GM10847 (cell line): ENCODE measurements around the gene PLEKHA6.

Experiments used
- POLR2A ChIP-seq: IDR thresholded peaks from 2 replicates; pipeline ENCODE4 v1.6.1; 2011; ENCODE audit not compliant: insufficient read length; ENCODE audit errors: extremely low read depth

The PLEKHA6 gene

DNA sequence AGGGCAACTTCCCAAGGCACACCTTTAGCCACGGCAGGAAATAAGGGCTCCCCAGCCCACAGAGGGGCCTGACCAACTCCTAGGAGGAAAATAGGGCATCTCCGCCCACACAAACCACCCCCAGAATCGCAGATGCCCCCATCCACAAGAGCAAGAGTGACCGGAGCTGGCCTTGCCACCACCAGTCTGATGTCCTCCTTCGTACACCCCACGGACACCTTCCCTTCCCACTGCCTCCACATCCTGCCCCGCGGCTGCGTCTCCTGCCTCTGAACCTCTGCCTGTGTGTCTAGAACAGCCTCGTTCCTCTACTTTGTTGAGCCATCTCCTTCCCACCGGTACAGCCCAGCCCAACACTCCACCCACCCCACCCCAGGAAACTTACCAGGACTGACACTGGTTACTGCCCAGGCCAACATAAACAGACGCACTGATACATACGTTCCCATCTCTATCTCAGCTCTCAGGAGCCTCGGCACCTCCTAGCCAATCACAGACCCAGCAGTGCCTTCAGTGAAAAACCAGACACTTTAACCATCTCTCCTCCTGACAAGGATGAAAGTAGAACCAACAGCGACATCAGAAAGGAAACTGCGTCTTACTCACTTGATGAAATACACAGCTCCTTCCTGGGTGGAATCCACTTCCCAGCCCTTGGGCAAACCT lies 7.6 kb upstream of the PLEKHA6 start:
- TF ChIP-seq POLR2A = no peak

DNA sequence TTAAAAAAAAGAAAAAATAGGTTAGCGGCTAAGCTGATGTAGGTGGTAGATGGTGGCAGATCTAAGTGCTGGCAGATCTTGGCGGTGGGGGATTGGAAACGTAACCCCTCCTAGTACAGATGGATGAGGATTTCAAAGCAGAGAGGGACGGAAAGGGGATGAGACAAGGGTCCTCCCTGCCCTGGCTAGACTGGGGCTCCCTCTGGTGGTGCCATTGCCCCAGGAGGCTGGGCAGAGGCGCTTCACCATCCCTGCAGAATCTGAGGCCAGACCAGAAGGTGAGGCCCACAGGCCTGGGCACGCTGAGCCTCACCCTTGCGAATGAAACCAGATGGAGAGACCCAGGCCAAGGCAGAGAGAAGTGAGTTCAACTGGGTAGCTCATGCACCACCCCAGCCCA lies 7.0 kb upstream of the PLEKHA6 start:
- TF ChIP-seq POLR2A = no peak

DNA sequence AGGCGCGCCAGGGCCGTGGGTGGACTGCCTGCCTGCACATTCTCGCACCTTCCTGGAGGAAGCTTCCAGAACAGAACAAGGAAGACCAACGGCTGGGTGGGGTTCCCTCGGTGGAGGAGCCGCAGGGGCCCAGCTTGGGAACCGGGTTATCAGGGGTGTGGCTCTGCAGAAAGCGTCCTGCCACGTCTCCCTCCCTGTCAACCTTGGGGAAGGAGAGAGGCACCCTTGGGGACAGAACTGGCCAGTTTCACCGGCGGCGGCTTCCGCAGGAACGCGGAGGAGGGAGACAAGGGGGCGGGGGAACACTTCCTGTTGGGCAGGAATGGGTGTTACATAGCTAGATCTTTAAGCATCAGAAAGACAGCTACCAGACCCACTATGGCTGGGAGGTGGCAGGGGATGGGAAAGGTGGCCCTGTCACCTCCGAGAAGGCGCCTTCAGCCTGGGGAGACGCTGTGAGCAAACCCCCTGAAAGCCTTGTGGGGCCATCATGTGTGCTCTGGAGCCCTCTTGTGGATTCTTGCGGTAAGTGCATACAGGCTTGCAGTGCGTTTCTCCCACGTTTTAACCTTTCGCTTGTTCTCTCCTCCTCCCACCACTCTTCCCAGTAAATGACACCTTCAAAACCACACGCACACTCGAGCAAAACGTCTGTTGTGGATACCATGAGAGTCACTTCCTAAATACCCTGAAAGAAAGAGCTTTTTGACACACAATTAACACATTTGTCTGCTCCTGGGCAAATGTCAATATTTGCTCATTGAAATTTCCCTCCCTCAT lies 3.8 kb upstream of the PLEKHA6 start:
- TF ChIP-seq POLR2A = no peak

DNA sequence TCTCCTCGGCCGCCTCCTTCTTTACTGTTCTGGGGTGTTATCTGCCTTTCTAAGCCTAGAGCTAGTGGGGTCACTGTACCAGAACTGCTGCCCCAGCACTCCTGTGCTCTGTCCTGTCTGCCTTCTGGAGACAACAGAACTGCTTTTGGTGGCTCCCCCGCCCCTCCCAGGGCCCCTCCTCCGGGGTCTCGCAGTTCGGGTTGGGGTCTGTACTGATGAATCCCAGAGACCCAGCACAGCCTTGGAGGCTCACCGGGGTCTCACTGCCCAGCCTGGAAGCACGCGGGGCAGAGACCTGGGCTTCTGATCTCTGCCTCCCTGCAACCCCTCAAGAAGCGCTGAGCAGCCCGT lies 3.2 kb upstream of the PLEKHA6 start:
- TF ChIP-seq POLR2A = no peak

DNA sequence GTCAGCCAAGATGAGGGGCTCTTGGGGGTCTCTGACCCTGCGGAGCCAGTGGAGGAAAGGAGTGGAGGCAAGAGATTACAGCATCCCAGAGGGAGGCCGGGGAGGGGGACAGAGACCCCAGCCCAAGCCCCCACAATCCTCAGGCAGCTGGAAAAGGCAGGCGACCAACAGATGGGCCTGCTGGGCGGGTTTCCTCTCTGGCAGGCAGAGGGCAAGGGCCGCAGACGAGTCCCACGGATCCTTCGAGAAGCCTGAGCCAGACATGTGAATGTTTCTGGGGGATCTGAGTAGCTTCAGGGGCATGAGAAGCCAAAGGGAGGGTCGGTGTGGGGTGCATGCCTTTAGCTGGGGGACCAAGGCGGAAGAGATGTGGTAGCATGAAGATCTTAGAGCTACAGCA lies 2.1 kb upstream of the PLEKHA6 start:
- no peak for TF ChIP-seq POLR2A

DNA sequence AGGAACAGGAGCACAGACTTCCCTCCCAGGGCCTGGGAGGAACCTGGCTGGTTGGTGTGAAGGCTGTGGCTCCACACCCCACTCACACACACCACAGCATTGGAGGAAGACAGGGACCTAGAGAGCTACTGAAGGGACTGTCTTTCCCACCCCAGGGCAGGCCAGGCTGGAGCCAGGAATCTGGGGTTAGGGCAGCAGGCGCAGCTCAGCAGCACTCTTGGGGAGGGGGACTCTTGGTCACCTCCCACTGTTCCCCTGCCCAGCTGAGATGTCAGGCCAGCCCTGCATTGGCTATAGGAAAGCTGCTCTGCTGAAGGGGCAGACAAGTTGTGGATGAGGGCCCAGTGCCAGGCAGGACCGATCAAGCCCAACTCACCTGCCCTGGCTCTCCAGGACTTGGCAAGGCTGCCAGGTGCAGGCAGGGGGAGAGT lies 1.6 kb upstream of the PLEKHA6 start:
- TF ChIP-seq POLR2A = no peak

DNA sequence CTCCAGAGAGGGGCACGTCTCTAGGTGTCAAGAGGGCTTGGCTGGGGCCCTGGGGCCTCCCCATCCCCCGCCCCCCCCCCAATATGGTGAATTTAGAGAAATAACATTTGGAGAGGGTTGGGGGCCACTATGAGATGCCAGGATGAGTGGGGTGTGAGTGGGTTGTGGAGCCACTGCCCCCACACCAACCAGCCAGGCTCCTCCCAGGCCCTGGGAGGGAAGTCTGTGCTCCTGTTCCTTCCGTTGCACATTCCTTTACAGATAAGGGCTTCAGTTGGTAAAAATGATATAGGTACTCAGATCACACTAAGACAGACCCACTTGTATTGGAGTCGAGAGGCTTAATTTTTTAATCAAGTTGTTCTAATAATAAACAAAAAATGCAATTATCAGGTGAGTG lies 585 bp upstream of the PLEKHA6 start:
- no peak for TF ChIP-seq POLR2A

DNA sequence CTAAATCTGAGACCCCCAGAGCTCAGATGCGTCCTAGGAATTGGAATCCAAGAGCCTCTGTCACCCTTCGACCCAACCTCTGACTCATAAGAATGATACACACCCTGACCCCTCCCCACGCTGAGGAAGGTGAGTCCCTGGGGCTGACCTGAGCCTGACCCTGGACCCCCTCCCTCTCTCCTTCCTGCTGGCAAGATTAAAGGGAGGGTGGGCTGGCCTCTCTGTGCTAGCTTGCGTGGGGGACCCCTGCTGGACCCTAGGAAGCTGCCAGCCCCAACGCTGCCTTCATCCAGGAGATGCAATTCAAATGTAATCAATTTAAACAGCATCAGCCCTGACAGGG lies 627 bp downstream of the PLEKHA6 start:
- TF ChIP-seq POLR2A = no peak

DNA sequence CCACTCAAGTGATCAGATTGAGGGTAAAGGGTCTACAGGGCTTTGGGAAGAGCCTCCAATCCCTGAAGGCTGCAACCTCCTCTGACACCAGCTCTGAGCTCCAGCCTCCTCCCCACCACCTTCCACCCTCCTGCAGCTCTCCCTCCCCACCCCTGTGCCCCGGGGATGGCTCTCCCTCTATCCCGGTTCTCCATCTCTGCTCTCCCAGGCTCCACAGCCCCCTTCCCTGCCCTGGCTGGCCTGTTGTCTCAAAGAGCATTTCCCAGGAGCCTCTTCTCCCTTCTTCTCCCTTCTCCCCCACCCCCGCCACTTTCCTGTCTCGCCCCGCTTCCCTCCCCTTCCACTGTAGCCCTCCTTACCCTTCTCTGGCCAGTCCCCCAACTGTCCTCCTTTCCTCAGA lies 1.1 kb downstream of the PLEKHA6 start:
- TF ChIP-seq POLR2A = no peak

DNA sequence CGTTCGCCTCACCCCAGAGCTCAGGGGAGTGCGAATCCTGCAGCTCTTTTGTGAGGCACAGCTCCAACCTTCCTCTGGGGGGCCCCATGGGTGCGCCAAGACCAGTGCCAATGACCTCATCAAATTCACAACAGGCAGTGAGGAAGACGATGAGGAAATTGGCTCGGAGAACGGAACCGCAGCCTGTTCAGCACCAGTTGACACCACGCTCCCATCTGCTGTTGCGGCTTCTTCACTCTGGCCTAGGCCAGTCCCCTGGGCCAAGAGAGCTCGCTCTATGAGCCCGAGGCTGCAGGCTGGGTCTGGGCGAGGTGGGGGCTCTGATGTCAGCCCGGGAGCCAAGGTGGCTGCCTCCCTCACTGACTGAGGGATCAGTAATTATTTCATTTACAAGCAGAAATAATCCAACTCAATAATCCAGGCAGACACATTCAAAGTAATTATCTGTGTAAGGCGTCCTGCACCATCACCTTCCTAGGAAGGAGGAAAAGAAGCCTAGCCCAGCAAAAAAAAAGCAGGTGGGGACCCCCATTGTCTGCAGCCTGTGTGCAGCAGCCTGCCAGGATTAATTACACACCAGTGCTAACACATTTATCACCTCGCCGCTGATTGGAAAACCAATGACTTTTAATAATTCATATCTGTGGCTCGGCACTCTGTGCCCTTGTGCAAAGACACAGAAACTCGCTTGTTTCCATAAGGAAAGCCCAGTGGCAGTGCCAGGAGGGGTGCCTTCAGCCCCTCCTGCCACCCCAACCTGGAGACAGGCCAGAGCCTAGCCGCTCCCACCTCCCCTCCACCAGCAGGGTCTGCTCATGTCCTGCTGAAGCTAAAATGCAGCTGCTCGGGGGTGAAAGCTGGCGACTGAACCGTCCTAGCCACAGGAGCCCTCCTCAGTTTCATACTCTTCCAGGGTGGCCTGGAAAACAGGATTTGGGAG lies 1.9 kb downstream of the PLEKHA6 start:
- no peak for TF ChIP-seq POLR2A

DNA sequence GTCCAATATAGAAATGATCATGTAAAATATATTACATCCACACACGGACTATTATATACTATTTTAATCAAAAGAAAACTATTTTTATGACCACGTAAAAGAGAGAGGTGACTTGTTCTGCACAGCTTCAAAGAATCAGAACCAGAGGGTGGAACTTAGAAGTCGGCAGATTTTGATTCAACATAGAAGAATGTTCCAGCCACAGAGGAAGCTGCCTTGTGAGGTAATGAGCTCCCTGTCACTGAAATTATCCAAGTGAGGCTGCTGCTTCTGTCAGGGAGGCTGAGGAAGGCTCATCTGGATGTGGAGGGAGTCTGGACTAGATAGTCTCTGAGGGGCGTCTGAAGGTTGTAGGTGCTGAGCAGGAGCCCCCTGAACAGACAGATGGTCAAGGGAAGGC lies 2.7 kb downstream of the PLEKHA6 start:
- TF ChIP-seq POLR2A = no peak

DNA sequence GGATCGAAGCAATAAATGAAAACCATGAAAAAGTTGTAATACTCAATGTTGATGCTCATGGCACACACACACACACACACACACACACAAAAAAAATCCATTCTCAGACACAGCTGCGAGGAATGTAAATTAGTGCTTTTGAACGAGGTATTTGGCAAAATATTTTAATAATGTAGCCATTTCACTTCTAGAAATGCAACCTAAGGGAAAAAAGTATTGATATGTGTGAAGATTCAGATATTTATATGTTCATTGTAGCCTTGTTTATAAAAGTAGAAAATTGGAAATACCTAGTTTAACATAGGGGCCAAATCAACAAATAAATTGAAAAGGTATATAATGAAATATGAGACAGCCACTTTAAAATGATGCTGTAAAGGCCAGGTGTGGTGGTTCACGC lies 3.8 kb downstream of the PLEKHA6 start:
- TF ChIP-seq POLR2A = no peak

DNA sequence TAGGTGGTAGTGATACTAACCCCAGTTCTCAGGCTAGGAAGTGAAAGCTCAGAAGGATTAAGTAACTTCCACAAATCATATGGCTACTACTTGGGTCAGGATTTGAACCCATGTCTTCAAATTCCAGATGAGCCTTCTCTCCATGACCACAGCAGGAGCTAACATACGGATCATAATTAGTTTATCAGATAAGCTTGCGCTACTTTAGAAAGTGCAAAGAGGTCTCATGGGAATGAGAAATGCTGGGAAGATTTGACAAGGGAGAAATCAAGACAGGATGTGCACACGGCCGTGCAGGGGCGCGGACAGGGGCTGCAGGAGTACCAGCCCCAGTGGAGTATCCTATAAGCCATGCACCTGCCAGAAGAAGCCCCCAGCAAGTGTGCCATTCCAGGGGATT lies 5.2 kb downstream of the PLEKHA6 start:
- no peak for TF ChIP-seq POLR2A

DNA sequence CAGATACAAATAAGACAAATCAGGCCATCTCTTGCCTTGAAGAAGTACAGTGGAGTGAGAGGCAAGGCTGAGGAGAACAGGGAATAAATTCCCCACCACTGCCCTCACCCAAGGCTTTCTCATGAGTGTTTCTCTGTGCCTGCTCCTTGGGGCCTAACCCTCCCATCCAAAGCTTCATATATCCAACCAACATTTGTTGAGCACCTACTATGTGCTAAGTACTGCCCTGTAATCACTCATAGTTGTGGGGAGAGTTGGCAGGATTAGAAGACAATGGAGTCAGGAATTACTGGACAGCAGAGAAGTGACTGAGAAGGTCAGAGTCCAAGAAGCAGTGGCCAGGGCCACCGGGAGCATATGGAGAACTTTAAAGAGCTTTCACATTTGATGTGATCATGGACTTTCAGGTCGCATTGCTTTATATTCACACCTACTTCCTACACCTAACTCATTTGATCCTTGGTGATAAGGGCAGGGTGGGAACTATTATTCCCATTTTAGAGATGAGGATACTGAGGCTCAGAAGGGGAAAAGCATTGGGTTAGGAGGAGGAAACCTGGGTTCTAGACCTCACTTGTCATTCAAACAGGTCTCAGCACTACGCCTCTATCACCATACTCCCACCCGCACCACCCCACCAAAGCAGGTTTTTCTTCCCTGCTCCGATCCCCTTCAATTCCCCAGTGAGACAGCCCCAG lies 6.4 kb downstream of the PLEKHA6 start:
- TF ChIP-seq POLR2A = no peak

DNA sequence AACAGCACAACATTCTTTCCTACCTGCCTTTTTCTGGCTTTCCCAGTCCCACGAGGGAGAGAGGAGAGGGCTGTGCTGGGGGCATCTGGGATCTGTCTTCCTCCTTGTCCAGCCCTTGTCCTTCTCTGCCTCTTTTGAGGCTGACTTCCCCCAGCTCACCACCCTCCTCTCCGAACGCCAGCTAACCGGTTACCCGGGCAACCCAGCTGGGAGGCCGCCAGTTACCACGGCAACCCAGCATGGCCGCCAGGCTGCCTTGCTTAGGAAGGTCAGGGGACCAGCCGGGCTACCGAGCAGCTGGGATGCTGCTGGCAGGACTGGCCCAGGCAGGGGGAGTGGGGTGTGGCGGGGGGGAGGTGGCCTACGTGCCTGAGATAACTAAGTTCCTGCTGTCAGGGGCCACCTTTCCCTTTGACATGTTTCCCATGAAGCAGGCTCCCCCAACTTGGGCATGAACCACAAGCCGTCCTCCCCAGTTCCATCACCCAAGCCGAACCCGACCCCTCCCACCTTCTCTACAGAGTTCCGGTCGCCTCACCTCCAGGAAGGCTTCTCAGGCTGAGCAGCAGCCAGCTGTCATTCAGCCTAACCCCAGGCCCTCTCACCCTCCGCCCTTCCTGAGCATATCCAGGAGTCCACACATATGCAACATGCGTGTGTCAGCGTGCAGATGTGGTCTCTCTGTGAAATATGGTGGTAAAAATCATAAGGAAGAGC lies 8.7 kb downstream of the PLEKHA6 start:
- no peak for TF ChIP-seq POLR2A

DNA sequence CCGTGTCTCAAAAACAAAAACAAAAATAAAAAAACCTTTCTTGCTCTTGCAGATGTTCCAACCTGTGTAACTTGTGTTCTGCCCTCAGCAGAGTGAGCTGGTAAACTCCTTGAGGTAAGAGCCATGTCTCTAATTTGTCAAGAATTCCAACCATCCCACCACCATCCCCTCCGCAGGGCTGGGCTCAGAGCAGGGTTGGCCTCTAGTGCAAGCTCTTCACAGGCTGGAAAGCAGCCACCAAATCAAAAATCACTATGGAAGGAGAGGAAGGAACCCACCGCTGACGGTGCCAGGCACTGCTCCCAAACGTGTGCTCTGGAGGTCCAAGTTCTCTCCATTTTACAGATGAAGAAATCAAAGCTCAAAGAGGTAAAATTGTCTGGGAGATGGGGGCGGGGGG lies 9.4 kb downstream of the PLEKHA6 start:
- TF ChIP-seq POLR2A = no peak
